GM23338 (cell line): ENCODE results near the gene UGT2A3. TPM values are rescaled to one million over a fixed set of nuclear protein-coding genes. Genes with fewer than 3 reads are reported as not detected.
"Not testable (repeated sequence)": the region's sequence is repeated elsewhere in the genome, so short reads cannot be mapped to it uniquely, and the experiment has no call there.

Experiments used
- ATAC-seq: fragments of 200-7000 bp; cut with Tn5 transposase; 3 replicates; pipeline ENCODE4 v1.9.1; 2020
- DNase-seq: peaks from one replicate; pipeline ENCODE4 v3.0.0-alpha.2; 2015; ENCODE audit warnings: low spot score
- H2AFZ ChIP-seq: fragments of 200-600 bp; sonication (generic); 2 replicates; pipeline ENCODE4 v1.8.0; 2016; ENCODE audit warnings: antibody characterized with exemption, mild to moderate bottlenecking, moderate library complexity
- H3F3A ChIP-seq: fragments of 200-600 bp; sonication (generic); replicated peaks from 2 replicates; pipeline ENCODE4 v1.8.0; 2017; ENCODE audit warnings: antibody characterized with exemption, mixed run types, low read depth
- H3K27ac ChIP-seq: fragments of 200-600 bp; sonication (generic); 2 replicates; pipeline ENCODE4 v1.6.1; 2016; ENCODE audit warnings: low read depth
- H3K27me3 ChIP-seq: fragments of 200-600 bp; sonication (generic); 2 replicates; pipeline ENCODE4 v1.8.0; 2016; ENCODE audit warnings: mild to moderate bottlenecking, mixed run types, moderate library complexity; ENCODE audit not compliant: insufficient read depth
- H3K36me3 ChIP-seq: fragments of 200-600 bp; sonication (generic); 2 replicates; pipeline ENCODE4 v1.8.0; 2016; ENCODE audit warnings: mild to moderate bottlenecking; ENCODE audit not compliant: insufficient read depth
- H3K4me1 ChIP-seq: fragments of 200-600 bp; sonication (generic); 2 replicates; pipeline ENCODE4 v1.8.0; 2016; ENCODE audit warnings: mild to moderate bottlenecking, moderate library complexity; ENCODE audit not compliant: insufficient read depth
- H3K4me2 ChIP-seq: fragments of 200-600 bp; sonication (generic); 2 replicates; pipeline ENCODE4 v1.7.1; 2017; ENCODE audit warnings: mixed run types
- H3K4me3 ChIP-seq: fragments of 200-600 bp; sonication (generic); 2 replicates; pipeline ENCODE4 v1.6.1; 2016; ENCODE audit warnings: mixed run types
- H3K79me2 ChIP-seq: fragments of 200-600 bp; sonication (generic); replicated peaks from 2 replicates; pipeline ENCODE4 v1.8.0; 2017; ENCODE audit warnings: mild to moderate bottlenecking; ENCODE audit not compliant: insufficient read depth
- H3K9me2 ChIP-seq: fragments of 200-600 bp; sonication (generic); 2 replicates; pipeline ENCODE4 v1.8.0; 2017; ENCODE audit not compliant: insufficient read depth
- H4K20me1 ChIP-seq: fragments of 200-600 bp; sonication (generic); replicated peaks from 2 replicates; pipeline ENCODE4 v1.8.0; 2017; ENCODE audit warnings: mild to moderate bottlenecking; ENCODE audit not compliant: insufficient read depth
- H3K27ac Mint-ChIP-seq: 2 replicates; pipeline ENCODE4 v1.8.0; 2020; ENCODE audit warnings: inconsistent platforms, mild to moderate bottlenecking, moderate library complexity, mixed read lengths
- H3K27me3 Mint-ChIP-seq: 3 replicates; pipeline ENCODE4 v1.8.0; 2022; ENCODE audit warnings: low read depth, mild to moderate bottlenecking, moderate library complexity, mixed read lengths, inconsistent platforms; ENCODE audit not compliant: insufficient read depth, poor library complexity
- H3K36me3 Mint-ChIP-seq: 3 replicates; pipeline ENCODE4 v1.8.0; 2021; ENCODE audit warnings: low read depth, mild to moderate bottlenecking, inconsistent platforms, moderate library complexity, mixed read lengths
- H3K4me1 Mint-ChIP-seq: 3 replicates; pipeline ENCODE4 v1.8.0; 2020; ENCODE audit warnings: mild to moderate bottlenecking, inconsistent platforms, mixed read lengths
- H3K4me3 Mint-ChIP-seq: 3 replicates; pipeline ENCODE4 v1.8.0; 2021; ENCODE audit warnings: moderate library complexity, mild to moderate bottlenecking, inconsistent platforms, mixed read lengths
- H3K9me3 Mint-ChIP-seq: 3 replicates; pipeline ENCODE4 v1.8.0; 2020; ENCODE audit warnings: moderate library complexity, mild to moderate bottlenecking, inconsistent platforms, mixed read lengths
- CREB1 ChIP-seq: fragments of 250-450 bp; sonication (Bioruptor Pico); IDR thresholded peaks from 2 replicates; pipeline ENCODE4 v1.5.0; 2020; ENCODE audit warnings: low read depth, mild to moderate bottlenecking, moderate library complexity
- EZH2 ChIP-seq: fragments of 200-600 bp; sonication (generic); IDR thresholded peaks from one replicate; pipeline ENCODE4 v1.8.0; 2017; ENCODE audit warnings: antibody characterized with exemption, mild to moderate bottlenecking, low read depth; ENCODE audit not compliant: unreplicated experiment
- JUNB ChIP-seq: IDR thresholded peaks from one replicate; pipeline ENCODE4 v1.6.1; 2016; ENCODE audit warnings: antibody characterized with exemption; ENCODE audit not compliant: unreplicated experiment
- POLR2AphosphoS5 ChIP-seq: IDR thresholded peaks from 2 replicates; pipeline ENCODE4 v1.6.1; 2016; ENCODE audit warnings: antibody characterized with exemption, low read depth
- REST ChIP-seq: IDR thresholded peaks from one replicate; pipeline ENCODE4 v1.6.1; 2018; ENCODE audit warnings: antibody characterized with exemption; ENCODE audit not compliant: unreplicated experiment
- ZNF331 ChIP-seq: fragments of 250-450 bp; sonication (Bioruptor Pico); IDR thresholded peaks from 2 replicates; pipeline ENCODE4 v1.5.0; 2020; ENCODE audit warnings: low read depth, mild to moderate bottlenecking, moderate library complexity
- polyA plus RNA-seq: library from polyadenylated mRNA; unstranded; fragments of >200 nt; fragmentation: Nextera tagmentation; extraction: Ambion mirVana; gene quantifications from 2 replicates; pipeline ENCODE4 v1.2.1, GENCODE V29; 2016
- total RNA-seq: library from RNA; depleted of rRNA; stranded (reverse); fragments of >200 nt; shearing (Covaris generic); gene quantifications from 2 replicates; pipeline ENCODE4 v1.2.3, GENCODE V29; 2014
- TF ChIP-seq, protein P1 (sequence below): IDR thresholded peaks from 2 replicates; pipeline ENCODE4 v1.6.1; 2016; ENCODE audit warnings: antibody characterized with exemption

Gene UGT2A3
- total and polyA plus RNA-seq, 2 experiments from 2014 or later = not detected

DNA sequence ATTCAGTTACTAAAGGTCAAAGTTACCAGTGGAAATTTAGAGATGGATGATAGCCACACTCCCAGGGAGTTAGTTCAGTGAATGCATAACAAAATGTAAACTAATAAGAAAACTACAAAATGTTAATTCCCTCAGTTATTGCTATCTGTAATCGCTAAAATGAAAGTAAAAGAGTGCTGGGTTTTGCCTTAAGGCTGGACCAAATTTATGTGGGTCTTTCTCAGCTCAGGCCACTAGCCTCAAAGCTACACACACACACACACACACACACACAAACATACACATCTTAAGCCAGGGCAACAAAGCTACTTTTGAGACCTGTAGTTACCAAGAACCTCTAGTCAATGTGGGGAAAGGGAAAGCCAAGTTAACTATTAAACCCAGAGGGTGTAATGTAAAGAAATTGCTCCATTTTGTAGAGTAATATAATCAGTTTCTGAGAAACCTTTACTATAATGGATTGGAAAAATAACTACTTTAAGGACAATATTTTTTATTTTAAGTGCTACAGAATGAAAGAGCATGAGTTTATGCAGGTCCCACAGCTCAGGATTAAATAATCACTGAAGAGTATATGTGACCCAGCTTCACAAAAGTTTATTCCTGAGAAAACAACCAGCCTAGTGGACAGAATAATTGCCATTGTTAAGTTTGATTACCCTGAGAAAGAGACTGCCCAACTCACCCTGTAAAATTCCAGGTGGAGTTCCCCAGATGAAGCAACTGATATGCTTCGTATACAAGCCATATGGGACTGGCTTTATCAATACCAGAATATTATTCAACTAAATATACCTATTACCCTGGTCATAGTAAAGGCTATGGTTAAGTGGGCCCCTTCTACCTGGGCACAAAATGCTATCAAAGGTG lies 8.9 kb upstream of the UGT2A3 start:
- Histone ChIP-seq H3K4me1 (no peaks in the 10 kb centered on the region), H3K79me2 (no peaks in the 10 kb centered on the region), H3K27me3 (no peaks in the 10 kb centered on the region), H3K4me3 (no peak overlapping the region), H3K27ac (no peak overlapping the region), H3F3A (no peaks in the 10 kb centered on the region), H2AFZ (no peak overlapping the region), H3K4me2 (no peak overlapping the region), H4K20me1 (no peaks in the 10 kb centered on the region), H3K36me3 (no peaks in the 10 kb centered on the region; the same call in 1 of the 2 replicates), H3K9me2 (peaks cover 6% of the 10 kb centered on the region; the same call in 1 of the 2 replicates)
- ATAC-seq (no peak), DNase-seq (no peak)
- H3K4me3 Mint-ChIP-seq = no peak overlapping the region
- peaks cover 24% of the 10 kb centered on the region; the same call in 2 of the 3 replicates for H3K9me3 Mint-ChIP-seq
- H3K27ac Mint-ChIP-seq = no peak overlapping the region
- H3K27me3 Mint-ChIP-seq = no peaks in the 10 kb centered on the region
- H3K36me3 Mint-ChIP-seq = peaks cover 23% of the 10 kb centered on the region
- no peaks in the 10 kb centered on the region; the same call in 2 of the 3 replicates for H3K4me1 Mint-ChIP-seq
- TF ChIP-seq REST (no peak), POLR2AphosphoS5 (no peak), EZH2 (no peak), CREB1 (CRISPR knock-in tag) (no peak), ZNF331 (CRISPR knock-in tag) (no peak), JUNB (no peak)
- TF ChIP-seq, protein P1, sequence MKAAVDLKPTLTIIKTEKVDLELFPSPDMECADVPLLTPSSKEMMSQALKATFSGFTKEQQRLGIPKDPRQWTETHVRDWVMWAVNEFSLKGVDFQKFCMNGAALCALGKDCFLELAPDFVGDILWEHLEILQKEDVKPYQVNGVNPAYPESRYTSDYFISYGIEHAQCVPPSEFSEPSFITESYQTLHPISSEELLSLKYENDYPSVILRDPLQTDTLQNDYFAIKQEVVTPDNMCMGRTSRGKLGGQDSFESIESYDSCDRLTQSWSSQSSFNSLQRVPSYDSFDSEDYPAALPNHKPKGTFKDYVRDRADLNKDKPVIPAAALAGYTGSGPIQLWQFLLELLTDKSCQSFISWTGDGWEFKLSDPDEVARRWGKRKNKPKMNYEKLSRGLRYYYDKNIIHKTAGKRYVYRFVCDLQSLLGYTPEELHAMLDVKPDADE = no peak

- not testable (repeated sequence) for H3K4me1 ChIP-seq, H3K4me2 ChIP-seq, H3K27ac ChIP-seq, H2AFZ ChIP-seq, H4K20me1 ChIP-seq, H3K27me3 Mint-ChIP-seq, H3K9me2 ChIP-seq, H3F3A ChIP-seq, H3K27me3 ChIP-seq, H3K4me3 Mint-ChIP-seq, H3K4me1 Mint-ChIP-seq, H3K4me3 ChIP-seq, H3K79me2 ChIP-seq, H3K36me3 ChIP-seq, ATAC-seq, DNase-seq, H3K27ac Mint-ChIP-seq
- peaks cover 24% of the 10 kb centered on the region; the same call in 2 of the 3 replicates for H3K9me3 Mint-ChIP-seq
- peaks cover 23% of the 10 kb centered on the region; the same call in 2 of the 3 replicates for H3K36me3 Mint-ChIP-seq
These were observed 7.5 kb upstream of the UGT2A3 start for GRCh38 chr4:68959085-68959484.
